HG02943 (cell line): ENCODE data around the gene GNAL.
"Not testable (repeated sequence)": the region's sequence is repeated elsewhere in the genome, so short reads cannot be mapped to it uniquely, and the experiment has no call there.

Experiments
- ATAC-seq: cut with Tn5 transposase; IDR thresholded peaks from one replicate; pipeline ENCODE4 v1.9.1; 2021; ENCODE audit warnings: mild to moderate bottlenecking, low read depth, moderate library complexity; ENCODE audit not compliant: unreplicated experiment

Gene GNAL

DNA sequence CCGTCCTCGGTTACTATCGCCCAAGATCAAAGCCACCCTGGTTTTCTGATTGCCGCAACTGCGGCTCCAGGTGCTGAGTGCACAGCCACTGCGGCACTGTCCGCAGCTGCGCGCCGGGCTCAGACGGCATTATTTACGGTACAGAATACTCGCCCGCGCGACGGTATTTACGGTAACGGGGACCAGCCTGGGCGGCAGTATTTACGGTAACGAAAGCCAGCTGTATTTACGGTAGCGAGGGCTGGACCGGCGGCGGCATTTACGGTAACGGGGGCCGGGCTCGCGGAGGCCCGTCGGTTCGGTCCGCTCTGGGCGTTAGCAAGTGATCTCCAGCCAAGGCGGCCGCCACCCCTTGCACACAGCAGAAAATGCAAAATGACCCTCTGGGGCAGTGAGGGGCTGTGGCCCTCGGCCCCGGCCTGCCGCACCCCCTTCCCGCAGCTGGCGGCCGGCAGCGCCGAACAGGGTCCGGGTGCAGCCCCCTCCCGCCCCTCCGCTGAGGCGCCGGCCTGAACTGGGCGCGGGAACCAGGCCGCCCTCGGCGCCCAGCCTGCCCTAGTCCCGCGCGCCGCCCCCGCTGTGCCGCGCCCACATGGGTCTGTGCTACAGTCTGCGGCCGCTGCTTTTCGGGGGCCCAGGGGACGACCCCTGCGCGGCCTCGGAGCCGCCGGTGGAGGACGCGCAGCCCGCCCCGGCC, at the start of gene GNAL:
GNAL (plus strand) TSS at position 293 of the 697 bp plus-strand sequence; CDS start at position 593, 300 bp downstream.
- no peak for ATAC-seq

DNA sequence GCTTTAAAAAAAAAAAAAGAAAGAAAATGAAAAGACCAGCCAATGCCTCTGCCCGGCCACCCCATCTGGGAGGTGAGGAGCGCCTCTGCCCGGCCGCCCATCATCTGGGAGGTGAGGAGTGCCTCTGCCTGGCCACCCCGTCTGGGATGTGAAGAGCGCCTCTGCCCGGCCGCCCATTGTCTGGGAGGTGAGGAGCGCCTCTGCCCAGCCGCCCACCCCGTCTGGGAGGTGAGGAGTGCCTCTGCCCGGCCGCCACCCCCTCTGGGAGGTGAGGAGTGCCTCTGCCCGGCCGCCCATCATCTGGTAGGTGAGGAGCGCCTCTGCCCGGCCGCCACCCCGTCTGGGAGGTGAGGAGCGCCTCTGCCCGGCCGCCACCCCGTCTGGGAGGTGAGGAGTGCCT, 41.8 kb upstream of the GNAL start:
- not testable (repeated sequence) for ATAC-seq

DNA sequence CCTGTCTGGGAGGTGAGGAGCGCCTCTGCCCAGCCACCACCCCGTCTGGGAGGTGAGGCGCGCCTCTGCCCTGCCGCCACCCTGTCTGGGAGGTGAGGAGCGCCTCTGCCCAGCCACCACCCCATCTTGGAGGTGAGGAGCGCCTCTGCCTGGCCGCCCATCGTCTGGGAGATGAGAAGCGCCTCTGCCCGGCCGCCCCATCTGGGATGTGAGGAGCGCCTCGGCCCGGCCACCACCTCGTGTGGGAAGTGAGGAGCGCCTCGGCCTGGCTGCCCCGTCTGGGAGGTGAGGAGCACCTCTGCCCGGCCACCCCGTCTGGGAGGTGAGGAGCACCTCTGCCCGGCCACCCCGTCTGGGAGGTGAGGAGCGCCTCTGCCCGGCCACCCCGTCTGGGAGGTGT, 41.3 kb upstream of the GNAL start:
- ATAC-seq, result not testable (repeated sequence)

- ATAC-seq, result no peak
These were observed 39.2 kb upstream of the GNAL start for GRCh38 chr18:11649839-11650238.

GRCh38 chr18:11651899-11652298, 37.2 kb upstream of the GNAL start:
- no peak for ATAC-seq

DNA sequence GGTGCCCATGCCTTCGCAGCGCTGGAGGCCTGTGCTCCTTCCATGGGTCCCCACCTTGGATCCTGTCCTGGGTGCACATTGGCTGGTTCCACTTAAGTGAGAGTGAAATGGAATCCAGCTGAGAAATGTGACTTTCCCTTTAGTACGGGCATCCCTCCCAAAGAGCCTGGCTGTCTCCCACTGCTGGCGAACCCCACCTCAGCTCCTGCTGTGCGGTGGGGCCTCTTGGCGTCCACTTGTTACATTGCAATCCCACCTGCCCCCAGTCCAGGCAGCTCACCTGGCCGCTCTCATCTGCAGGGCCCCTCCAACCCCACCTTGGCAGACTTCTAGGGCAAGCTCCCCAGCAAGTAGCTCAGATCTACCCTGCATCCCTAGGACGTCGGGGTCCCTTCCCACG, 35.5 kb upstream of the GNAL start:
- ATAC-seq, result no peak

- no peak for ATAC-seq
These were observed 34.1 kb upstream of the GNAL start for GRCh38 chr18:11654736-11655605.

- no peak for ATAC-seq
These were observed 33.5 kb upstream of the GNAL start for GRCh38 chr18:11655606-11655932.

- ATAC-seq, result no peak
These were observed 31.9 kb upstream of the GNAL start for GRCh38 chr18:11657152-11657551.

DNA sequence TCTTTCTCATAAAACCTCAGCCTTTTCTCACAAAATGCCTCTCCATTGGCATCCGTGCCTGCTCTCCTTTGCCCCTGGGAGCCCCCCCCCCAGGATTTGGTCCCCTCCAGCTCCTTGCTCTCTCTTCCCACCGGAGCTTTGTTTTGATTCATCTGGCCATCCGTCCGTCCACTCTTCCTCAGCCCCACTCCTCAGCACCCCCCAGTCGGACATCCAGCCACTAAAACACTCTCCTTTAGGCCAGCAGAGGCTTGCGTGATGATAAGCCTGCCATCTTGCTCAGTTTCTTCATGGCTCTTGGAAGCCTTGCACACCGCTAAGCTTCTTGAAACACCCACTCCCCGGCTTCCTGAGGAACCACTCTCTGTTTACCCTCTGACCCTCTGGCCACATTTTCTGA, 31.5 kb upstream of the GNAL start:
- no peak for ATAC-seq

GRCh38 chr18:11658019-11658418, 31.0 kb upstream of the GNAL start:
- ATAC-seq, result no peak

DNA sequence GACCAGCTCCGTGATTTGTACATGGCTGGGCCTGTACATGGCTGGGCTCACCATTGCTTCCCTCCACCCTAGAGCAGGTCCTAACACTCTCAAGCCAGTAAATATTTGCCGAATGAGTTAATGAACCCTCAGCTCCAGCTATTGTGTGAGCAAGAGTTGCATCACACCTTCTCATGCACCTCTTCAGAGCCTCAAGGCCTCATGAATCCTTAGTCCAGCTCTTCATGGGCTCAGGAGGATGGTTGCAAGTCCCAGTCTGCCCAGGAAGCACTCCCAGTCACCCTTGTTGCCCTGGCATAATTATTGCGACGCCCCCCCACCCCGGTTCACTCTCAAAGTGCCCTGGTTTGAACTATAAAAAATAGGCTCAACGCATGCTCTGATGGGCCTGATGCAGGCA, 30.1 kb upstream of the GNAL start:
- ATAC-seq, result no peak

GRCh38 chr18:11660691-11661090, 28.4 kb upstream of the GNAL start:
- no peak for ATAC-seq

GRCh38 chr18:11661430-11661829, 27.6 kb upstream of the GNAL start:
- ATAC-seq, result no peak

DNA sequence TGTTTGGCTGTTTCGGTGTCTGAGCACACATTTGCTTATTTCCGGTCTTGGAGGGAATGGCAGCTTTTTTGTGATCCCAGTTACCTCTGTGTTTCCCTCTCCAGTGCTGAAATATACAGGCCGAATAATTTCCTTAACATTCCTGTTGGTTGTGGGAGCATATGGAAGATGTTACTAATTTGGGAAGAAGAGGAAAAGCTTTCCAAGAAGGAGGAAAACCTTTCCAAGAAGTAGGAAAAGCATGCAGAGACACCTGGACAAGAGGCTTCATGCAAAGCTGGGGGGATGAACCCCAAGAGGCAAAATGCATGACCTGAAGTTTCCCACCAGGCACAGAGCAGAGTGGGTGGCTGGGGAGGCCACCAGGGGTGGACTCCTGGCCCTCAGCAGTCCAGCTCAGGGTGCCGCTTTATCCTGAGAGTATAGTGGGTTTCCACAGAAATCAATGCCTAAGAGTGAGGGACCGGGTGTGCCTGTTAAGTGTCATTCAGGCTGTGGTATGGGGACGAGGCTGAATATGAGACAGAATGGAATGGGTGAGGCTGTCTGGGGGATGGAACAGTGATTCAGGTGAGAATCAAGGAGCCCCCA, 25.5 kb upstream of the GNAL start:
- no peak for ATAC-seq

DNA sequence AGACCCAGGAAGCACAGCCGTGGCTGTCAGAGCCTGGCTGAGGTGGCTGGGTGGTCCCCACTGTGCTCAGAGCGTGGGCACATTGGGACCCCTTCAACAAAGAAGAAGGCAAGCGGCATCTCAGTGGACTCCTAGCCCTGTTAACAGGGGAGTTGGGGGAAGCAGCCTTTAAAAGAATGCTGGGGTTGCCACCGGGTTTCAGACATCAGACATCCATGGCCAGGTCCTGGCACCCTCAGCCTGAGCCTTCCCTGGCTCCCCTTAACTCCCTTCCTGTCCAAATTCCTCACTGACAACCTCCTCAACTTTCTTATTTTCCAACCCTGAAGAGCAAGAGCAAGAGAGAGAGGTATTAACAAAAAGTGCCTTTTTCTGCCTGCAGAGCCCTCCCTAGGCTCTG, 24.8 kb upstream of the GNAL start:
- ATAC-seq, result no peak

GRCh38 chr18:11665146-11665545, 23.9 kb upstream of the GNAL start:
- no peak for ATAC-seq

- ATAC-seq, result no peak
These were observed 23.5 kb upstream of the GNAL start for GRCh38 chr18:11665587-11665986.

DNA sequence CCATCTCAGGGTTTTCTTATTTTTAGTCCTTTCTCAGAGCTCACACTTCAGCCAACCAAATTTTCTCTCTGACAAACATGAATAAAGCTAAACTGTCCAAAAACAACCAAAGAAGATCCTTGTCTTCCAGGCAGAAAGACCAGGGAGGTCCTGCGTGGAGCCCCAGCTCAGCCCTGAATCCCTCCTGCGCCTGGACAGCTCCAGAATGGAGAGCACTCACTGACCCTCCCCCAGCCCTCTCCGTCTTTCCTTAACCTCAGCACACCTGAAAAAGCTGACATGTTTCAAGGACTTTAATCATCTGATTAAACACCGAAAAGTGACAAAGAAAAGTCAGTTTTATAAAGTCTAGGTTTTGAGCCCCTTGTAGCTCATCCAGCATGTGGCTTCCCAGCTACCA, 22.9 kb upstream of the GNAL start:
- ATAC-seq, result no peak

GRCh38 chr18:11666831-11667230, 22.2 kb upstream of the GNAL start:
- ATAC-seq, result no peak

- ATAC-seq, result no peak
These were observed 21.5 kb upstream of the GNAL start for GRCh38 chr18:11667578-11667977.
